Activated CD8-positive, alpha-beta memory T cell treated with anti-CD3 and anti-CD28 coated beads, Interleukin-2, amount 50 U/mL, for 24 hours (primary cell): ENCODE results near the gene MYH14.
"Not testable (repeated sequence)": the region's sequence is repeated elsewhere in the genome, so short reads cannot be mapped to it uniquely, and the experiment has no call there.

Source experiments
- DNase-seq: peaks from one replicate; pipeline ENCODE4 v3.0.0-alpha.2; 2020; ENCODE audit errors: extremely low read depth

Gene MYH14

GRCh38 chr19:50224986-50225747, 21.7 kb downstream of the MYH14 start:
- no peak for DNase-seq

DNA sequence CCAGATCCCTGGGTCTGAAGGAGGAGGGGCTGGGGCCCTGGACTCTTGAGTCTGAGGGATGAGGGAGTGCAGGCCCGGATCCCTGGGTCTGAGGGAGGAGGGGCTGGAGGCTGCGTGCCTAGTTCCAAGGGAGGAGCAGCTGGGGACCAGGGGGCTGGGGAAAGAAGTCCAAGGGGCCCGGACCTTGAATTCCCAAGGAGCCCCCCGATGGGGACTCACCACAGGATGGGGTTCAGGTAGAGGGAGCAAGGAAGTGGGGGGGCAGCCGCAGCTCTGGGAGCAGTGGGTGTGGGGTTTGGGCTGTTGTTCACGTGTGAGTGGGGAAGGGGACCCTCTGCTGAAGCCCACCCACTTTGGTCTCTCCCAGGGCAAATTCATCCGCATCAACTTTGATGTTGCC, 23.1 kb downstream of the MYH14 start:
- DNase-seq: no peak

GRCh38 chr19:50228153-50228552, 24.7 kb downstream of the MYH14 start:
- DNase-seq: not testable (repeated sequence)

DNA sequence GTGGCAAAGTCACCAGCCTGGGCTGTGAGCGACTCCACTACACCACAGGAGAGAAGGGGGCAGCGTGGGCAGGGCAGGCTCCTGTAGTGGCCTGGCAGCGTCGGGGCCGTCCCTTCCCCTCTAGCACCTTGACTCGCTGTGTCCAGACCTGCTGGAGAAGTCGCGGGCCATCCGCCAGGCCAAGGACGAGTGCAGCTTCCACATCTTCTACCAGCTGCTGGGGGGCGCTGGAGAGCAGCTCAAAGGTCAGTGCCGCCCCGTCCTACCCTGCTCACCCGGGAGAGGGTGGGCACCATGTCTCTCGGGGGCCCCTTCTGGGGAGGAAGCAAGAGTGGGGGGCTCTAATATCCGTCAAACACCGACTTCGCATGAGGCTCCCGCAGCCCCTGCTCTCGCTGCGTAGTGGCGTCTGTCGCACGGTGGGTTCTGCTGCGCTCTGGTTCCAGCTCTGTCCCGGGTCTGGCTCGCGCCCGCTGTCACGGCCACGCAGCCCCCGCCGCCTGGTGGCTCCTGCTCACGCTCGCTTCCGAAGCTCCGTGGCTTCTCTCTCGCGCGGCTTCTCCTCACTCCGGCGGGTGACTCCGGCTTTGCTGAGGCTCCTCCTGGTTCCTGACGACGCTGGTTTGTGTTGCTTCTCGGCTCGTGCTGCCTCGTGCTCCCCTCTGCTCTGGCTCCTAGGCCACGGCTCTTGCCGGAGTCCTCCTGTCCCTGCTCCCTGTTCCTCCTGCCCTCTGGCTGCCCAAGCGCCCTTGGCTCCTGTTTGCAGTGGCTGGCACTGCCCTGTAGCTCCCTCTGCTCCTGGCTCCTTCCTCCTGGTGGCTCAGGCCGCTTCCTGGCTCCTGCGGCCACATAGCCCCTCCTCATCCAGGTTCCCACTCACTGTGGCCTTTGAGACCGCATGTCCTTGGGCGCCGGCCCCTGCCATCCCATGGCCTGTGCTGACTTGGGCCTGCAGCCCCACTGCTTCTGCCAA, 27.2 kb downstream of the MYH14 start:
- no peak for DNase-seq

- not testable (repeated sequence) for DNase-seq
Observed at GRCh38 chr19:50231417-50231816, 28.0 kb downstream of the MYH14 start.

DNA sequence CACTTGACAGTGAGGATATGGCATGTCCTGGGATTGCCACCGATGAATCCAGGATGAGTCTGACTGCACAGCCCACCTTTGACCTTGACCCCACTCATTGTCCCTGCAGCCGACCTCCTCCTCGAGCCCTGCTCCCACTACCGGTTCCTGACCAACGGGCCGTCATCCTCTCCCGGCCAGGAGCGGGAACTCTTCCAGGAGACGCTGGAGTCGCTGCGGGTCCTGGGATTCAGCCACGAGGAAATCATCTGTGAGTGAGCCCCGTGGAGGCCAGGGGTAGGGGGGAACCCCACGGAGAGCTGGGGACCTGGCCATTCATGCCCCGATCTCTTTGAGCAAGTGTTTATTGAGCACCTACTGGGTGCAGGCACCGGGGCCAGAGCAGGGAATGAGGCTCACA, 28.4 kb downstream of the MYH14 start:
- DNase-seq: no peak

GRCh38 chr19:50232600-50232999, 29.2 kb downstream of the MYH14 start:
- DNase-seq: no peak

GRCh38 chr19:50233308-50233910, 30.0 kb downstream of the MYH14 start:
- no peak for DNase-seq

GRCh38 chr19:50237493-50237892, 34.1 kb downstream of the MYH14 start:
- not testable (repeated sequence) for DNase-seq

DNA sequence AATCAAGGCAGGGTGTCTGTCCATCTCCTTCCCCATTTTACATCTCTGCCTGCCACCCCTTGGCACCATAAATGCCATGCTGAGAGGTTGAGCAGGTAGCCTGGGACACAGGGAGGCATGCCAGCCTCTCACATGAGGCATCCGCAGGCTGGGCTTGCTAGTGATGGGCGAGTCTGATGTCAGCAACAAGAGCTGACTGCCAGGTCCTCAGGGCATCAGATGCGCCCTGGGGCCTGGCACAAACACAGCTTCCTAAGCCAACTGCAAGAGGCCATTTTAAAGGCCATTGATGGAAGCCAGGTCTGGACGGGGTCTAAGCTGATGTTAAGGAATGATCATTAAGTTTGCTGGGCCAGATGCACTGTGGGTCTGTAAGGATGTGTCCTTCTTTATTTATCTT, 34.6 kb downstream of the MYH14 start:
- no peak for DNase-seq

DNA sequence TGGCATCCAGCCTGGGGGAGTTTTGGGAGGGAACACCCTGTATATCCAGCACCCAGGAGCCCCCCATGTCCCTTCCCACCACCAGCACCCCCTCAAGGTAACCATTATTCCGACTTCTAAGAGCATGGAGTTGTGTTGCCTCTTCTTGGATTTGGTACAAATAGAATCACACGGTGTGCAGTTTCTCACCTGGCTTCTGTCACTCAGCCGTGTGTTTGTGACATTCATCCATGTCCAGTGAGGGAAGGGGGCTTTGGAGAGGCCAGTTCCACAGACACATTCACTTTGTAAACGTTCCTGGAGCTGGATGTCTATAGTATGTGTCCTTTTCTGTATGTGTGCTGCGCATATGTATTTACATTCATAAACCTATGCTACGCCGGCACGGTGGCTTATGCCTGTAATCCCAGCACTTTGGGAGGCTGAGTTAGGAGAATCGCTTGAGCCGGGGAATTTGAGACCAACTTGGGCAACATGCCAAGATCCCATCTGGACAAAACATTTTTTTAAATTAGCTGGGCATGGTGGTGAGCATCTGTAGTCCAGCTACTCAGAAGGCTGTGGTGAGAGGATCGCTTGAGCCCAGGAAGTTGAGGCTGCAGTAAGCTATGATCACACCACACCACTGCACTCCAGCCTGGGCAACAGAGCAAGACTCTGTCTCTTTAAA, 36.6 kb downstream of the MYH14 start:
- no peak for DNase-seq

DNA sequence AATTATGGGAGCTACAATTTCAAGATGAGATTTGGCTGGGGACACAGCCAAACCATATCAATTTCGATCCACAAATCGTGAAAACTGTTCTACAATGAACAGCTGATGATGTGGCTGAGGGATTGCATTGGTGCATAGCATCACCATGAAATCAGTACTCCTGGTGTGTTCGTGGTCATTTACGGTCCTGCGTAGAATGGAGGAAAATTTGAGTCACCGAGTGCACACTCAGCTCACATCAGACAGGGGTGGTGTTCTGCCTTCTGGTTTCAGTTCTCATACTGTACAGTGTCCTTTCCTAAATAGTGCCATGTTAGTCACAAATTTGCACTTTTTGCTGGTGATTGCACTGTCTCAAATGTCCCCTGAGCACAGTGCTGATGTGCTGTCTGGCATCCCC, 39.2 kb downstream of the MYH14 start:
- no peak for DNase-seq

GRCh38 chr19:50244695-50245094, 41.3 kb downstream of the MYH14 start:
- DNase-seq: no peak

GRCh38 chr19:50248413-50248812, 45.0 kb downstream of the MYH14 start:
- no peak for DNase-seq

GRCh38 chr19:50248826-50249225, 45.4 kb downstream of the MYH14 start:
- no peak for DNase-seq

- DNase-seq: no peak
Observed at GRCh38 chr19:50249636-50250035, 46.2 kb downstream of the MYH14 start.

DNA sequence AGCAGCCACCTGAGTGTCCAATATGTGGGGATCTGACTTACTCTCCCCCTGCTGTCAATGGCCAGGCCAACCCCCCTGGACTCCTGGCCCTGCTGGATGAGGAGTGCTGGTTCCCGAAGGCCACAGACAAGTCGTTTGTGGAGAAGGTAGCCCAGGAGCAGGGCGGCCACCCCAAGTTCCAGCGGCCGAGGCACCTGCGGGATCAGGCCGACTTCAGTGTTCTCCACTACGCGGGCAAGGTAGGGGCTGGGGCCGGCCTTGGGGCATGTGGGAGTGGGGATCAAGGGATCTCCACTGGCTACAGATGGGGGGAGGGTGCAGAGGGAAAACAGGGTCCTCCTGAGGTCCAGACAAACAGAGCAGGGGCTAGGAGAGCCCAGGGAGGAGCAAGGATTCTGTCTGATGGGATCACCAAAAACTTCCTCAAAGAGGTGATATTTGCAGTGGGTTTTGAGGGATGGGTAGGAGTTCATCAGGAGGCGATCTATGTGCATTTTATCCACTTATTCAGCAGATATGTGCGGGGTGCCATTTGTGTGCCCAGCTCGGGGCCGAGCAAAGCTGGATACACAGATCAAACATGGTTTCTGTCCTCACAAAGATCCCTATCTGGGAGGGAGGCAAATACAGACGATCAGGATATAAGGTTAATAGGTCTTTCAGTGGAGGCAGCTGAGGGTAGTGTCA, 47.2 kb downstream of the MYH14 start:
- DNase-seq: no peak

GRCh38 chr19:50252111-50252886, 48.9 kb downstream of the MYH14 start:
- no peak for DNase-seq

- no peak for DNase-seq
Observed at GRCh38 chr19:50252887-50253268, 49.5 kb downstream of the MYH14 start.

- DNase-seq: no peak
Observed at GRCh38 chr19:50255115-50255514, 51.7 kb downstream of the MYH14 start.

GRCh38 chr19:50257141-50257540, 53.7 kb downstream of the MYH14 start:
- DNase-seq: no peak
